H1 (cell line): ENCODE measurements around the gene GCLC. TPM values are rescaled to one million over a fixed set of nuclear protein-coding genes. Genes with fewer than 3 reads are reported as not detected.

Experiments used
- CHD2 ChIP-seq: IDR thresholded peaks from 2 replicates; pipeline ENCODE4 v1.6.1; 2012; ENCODE audit warnings: low read length, improper control_type of control experiment
- EGR1 ChIP-seq: IDR thresholded peaks from 2 replicates; pipeline ENCODE4 v1.6.1; 2011; ENCODE audit warnings: low read depth, low read length, borderline replicate concordance
- EZH2 ChIP-seq: fragments of 200-600 bp; sonication (generic); IDR thresholded peaks from 2 replicates; pipeline ENCODE4 v1.7.1; 2012; ENCODE audit warnings: low read depth, mild to moderate bottlenecking, moderate library complexity, low read length, inconsistent platforms; ENCODE audit not compliant: severe bottlenecking
- KDM1A ChIP-seq: fragments of 200-600, 300-600 bp; sonication (generic); IDR thresholded peaks from 2 replicates; pipeline ENCODE4 v1.7.1; 2016; ENCODE audit warnings: mild to moderate bottlenecking, low read length, borderline replicate concordance
- SAP30 ChIP-seq: fragments of 300-600 bp; sonication (generic); IDR thresholded peaks from 2 replicates; pipeline ENCODE4 v1.7.1; 2012; ENCODE audit warnings: low read length, moderate library complexity, mild to moderate bottlenecking, inconsistent platforms; ENCODE audit not compliant: insufficient read depth, insufficient replicate concordance
- SIN3A ChIP-seq, 2 experiments: IDR thresholded peaks in 1 of 2; conservative IDR thresholded peaks in 1 of 2; 2 replicates each; pipeline ENCODE4 v1.6.1; 2011 to 2012; ENCODE audit warnings: low read length in 2 of 2, improper control_type of control experiment in 1 of 2, low read depth in 1 of 2, mild to moderate bottlenecking in 1 of 2
- polyA plus RNA-seq, 7 experiments: library from polyadenylated mRNA; depleted of rRNA in 3 of 7; stranded (reverse) in 5 of 7; unstranded in 2 of 7; fragments of >200 nt in 5 of 7; fragments of 200-250 nt in 2 of 7; gene quantifications; 1 replicate in 5 of 7; 2 replicates in 1 of 7; 4 replicates in 1 of 7; pipeline versions ENCODE4 v1.2.1 to v1.2.3, GENCODE V29; 2011 to 2013; ENCODE audit warnings: missing spikeins in 2 of 7, mixed read lengths in 2 of 7
- total RNA-seq: library from RNA; stranded (reverse); fragmentation: NEBNext Ultra II Directional; extraction: Animal tissue kit (Norgen Biotek cat#: 25700); gene quantifications from 2 replicates; pipeline ENCODE4 v1.2.1, GENCODE V29; 2021

GCLC gene
- total and polyA plus RNA-seq, 2 of the 8 experiments (the other 6 are each of a cell fraction or from before 2014, with no cell fraction given) = 15.8 to 54.0 TPM

DNA sequence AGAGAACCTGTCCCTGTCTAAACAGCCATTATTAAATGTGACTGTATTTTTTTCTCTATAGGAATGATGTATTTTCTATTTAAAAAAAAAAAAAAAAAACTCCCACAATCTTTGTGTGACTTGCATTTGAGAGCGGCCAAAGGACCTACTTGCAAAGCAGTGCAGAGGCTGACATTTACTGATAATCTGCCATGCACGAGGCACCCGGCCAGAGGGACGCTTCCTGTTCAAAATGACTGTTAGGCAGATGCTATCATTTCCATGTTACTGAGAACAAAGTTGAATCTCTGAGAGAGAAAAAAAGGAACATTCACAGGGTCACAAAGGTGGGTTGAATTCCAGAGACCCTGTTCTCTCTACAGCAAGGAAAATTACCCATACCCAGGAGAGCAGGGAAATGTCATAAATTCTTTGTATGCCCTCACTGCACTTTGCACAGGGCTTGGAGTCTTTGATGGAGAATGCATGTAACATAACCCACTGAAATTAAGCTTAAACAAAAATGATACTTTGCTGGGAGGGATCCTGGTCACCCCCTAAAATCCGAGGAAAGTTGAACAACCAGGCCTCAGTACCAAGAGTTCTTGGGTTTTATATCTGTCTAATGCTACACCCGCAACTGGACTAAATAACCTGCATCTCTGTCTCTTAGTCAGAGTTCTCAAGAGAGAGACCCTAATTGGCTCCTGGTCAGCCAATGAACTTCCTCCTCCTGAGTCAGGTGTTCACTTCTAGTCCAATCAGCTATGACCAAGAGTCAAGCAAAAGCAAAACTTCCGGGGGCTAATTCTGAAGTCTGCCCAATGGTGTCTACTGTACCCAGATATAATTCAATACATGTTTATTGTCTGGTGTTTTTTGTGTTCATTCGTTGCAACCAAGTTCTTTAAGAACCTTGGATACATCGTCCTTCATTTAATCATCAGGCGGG is 61.2 kb downstream of the GCLC start (continued):
- TF ChIP-seq KDM1A = no peak
- no peak for TF ChIP-seq SAP30
- TF ChIP-seq CHD2 = no peak
- no peak for TF ChIP-seq EGR1
- no peak for TF ChIP-seq EZH2
- TF ChIP-seq SIN3A (conservative IDR thresholded peaks at IDR 0.05 in 1 of 2, IDR thresholded peaks at IDR 0.05 in 1 of 2; ENCODE audit: low read depth in 1 of 2, low read length in 2 of 2) = no peak
